HG02981 (cell line): ENCODE data around the gene SMG5.
"Not testable (repeated sequence)": the region's sequence is repeated elsewhere in the genome, so short reads cannot be mapped to it uniquely, and the experiment has no call there.

Source experiments
- ATAC-seq: cut with Tn5 transposase; IDR thresholded peaks from one replicate; pipeline ENCODE4 v1.9.1; 2021; ENCODE audit warnings: mild to moderate bottlenecking, moderate library complexity; ENCODE audit not compliant: unreplicated experiment

The SMG5 gene, protein sequence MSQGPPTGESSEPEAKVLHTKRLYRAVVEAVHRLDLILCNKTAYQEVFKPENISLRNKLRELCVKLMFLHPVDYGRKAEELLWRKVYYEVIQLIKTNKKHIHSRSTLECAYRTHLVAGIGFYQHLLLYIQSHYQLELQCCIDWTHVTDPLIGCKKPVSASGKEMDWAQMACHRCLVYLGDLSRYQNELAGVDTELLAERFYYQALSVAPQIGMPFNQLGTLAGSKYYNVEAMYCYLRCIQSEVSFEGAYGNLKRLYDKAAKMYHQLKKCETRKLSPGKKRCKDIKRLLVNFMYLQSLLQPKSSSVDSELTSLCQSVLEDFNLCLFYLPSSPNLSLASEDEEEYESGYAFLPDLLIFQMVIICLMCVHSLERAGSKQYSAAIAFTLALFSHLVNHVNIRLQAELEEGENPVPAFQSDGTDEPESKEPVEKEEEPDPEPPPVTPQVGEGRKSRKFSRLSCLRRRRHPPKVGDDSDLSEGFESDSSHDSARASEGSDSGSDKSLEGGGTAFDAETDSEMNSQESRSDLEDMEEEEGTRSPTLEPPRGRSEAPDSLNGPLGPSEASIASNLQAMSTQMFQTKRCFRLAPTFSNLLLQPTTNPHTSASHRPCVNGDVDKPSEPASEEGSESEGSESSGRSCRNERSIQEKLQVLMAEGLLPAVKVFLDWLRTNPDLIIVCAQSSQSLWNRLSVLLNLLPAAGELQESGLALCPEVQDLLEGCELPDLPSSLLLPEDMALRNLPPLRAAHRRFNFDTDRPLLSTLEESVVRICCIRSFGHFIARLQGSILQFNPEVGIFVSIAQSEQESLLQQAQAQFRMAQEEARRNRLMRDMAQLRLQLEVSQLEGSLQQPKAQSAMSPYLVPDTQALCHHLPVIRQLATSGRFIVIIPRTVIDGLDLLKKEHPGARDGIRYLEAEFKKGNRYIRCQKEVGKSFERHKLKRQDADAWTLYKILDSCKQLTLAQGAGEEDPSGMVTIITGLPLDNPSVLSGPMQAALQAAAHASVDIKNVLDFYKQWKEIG

DNA sequence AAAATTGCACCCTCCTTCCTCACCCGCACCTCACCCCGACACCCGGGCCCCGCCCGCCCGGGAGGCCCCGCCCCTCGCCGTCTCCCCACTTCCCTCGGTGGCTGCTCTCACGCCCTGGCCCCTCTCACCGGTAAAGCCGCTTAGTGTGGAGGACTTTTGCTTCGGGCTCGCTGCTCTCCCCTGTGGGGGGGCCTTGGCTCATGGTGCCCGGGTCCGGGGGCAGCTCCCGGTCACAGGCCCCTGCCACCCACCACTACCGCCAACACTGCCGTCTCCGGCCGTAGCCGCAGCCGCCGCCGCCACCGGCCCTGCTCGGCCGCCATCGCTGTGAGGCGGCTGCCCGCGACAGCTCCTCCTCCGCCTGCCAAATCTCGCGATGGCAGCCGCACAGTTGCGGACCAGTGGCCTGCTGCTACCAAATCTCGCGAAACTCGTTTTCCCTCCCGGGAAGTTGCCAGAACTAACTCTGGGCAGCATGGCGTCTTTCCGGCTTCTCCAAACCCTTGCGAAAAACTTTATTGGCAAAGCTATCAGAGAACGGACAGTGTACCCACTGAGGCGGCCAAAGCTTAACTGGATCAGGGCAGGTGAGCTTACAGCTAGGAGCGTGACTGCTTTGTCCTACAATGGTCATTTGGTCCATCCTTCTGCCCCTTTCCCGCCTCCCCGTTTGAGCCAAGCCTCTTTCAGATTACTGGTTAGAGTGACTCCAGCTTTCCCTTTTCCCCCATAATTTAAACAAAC lies at the start of gene SMG5:
Gene SMG5 (minus strand): TSS at position 347 of the 744 bp plus-strand sequence. CDS start 145 bp downstream, at position 202.
- peak; percentile 78 for ATAC-seq

DNA sequence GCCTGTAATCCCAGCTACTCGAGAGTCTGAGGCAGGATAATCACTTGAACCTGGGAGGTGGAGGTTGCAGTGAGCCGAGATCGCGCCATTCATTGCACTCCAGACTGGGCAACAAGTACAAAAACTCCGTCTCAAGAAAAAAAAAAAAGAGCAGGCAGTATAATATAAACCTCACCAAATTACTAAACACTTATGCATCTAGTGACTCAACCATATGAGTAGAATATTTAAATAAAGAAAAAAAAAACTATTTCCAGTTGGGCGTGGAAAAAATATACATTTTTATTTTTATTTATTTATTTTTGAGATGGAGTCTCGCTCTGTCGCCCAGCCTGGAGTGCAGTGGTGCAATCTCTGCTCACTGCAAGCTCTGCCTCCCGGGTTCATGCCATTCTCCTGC lies 40.6 kb upstream of the SMG5 start:
- ATAC-seq = not testable (repeated sequence)

DNA sequence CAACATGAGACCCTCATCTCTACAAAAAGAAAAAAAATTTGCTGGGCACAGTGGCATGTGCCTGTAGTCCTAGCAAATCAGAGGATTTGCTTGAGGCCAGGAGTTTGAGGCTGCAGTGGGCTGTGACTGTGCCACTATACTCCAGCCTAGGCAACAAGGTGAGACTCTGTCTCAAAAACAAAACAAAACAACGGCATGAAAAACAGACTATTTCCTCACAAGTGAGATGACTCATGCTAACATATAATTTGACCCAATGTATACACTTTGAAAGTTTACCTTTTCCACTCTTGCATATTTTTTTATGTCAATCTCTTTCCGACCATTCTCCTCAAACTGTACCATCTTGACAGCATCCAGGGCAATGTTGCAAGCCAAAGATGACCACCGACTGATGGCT lies 37.9 kb upstream of the SMG5 start:
- ATAC-seq = no peak

DNA sequence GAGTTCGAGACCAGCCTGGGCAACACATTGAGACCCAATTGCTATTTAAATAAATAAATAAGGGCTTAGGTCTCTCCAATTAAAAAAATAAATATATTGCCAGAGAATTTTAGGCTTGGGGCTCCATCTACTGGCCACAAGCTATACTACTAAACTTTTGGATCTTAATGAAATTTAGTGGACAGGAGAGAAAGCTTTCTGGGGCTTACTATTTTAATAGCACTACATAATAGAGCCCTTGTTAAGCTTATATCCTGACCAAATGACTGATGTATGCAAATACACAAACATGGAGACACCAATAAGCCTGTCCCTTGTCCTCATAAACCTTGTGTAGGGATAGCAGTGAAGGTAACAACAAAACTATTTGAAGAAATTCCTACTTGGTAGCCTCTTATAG lies 37.0 kb upstream of the SMG5 start:
- no peak for ATAC-seq

DNA sequence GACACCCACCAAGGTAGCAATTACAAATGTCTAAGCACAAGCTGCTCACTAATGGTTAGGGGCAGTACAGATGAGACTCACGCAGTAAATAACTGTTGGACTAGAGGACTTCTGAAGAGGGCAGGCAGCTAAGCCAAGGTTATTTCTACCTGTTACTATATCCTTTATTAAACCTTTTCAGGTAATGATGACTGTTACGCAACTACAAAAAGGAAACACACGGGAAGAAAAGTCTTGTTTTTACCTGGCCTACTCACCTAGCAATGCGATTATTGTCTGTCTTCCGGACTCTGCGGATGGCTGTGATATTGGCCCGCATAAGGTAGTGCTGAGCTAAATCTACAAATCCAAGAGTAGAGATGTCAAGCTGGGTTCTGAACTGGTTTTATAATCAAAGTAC lies 34.3 kb upstream of the SMG5 start:
- no peak for ATAC-seq

DNA sequence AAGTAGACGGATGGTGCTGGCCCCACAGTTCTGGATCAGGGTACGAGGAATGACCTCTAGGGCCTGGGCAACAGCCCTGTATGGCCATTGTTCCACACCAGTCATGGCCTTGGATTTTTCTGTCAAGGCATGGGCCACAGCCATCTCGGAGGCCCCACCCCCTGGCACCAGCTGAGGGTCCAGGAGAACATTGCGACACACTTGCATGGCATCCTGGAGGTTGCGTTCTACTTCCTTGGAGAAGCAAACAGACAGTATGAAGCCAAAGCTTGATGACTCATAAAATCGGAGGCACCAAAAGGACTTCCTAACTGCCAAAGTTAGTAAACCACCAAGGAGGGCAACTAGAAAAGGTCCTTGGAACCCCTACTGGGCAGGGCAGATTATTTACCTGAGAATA lies 28.3 kb upstream of the SMG5 start:
- no peak for ATAC-seq

DNA sequence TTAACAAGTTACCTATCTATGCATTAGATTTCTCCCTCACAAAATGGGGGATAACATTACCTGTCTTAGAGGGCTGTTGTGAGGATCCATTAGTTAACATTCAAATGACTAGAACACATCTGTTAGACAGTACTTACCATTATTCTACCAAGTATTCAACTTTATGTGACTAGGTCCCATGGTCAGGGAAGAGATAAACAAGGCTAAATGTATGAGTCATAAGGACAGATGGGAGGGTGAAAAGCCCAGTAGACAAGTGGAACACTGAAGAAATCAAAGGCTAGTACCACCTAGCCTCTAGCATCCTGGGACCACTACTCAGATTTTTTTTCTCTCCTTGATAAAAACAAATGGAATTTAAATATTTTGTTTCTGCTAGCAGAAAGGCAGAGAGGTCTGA lies 25.5 kb upstream of the SMG5 start:
- ATAC-seq = no peak

DNA sequence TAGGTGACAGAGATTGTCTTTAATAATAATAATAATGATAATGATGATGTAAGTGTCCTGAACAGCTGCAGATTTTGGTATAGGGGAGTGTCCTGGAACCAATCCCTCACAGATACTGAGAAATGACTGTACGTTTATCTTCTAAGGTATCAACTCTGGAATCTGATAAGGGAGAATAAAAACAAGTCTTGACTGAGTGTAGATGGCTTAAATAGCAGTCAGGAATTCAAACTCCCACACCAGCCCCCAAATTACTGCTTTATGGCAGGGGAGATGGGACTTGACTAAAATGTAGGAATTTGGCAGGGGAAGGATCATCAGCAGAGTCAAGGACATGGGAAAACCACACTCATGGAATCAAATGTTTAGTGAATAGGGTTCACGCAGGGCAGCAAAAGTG lies 22.6 kb upstream of the SMG5 start:
- no peak for ATAC-seq

DNA sequence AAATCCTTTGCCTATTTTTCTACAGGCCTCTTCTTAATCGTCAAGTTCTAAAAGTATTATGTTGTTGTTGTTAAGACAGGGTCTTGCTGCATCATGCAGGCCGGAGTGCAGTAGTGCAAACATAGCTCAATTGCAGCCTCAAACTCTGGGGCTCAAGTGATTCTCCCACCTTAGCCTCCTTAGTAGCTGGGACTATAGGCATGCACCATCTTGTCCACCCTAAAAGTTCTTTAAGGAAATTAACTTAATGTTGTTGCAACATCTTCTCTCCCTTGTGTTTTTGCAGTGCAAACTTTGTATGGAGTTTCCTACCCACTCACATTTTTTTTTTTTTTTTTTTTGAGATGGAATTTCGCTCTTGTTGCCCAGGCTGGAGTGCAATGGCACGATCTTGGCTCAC lies 20.6 kb upstream of the SMG5 start:
- no peak for ATAC-seq

DNA sequence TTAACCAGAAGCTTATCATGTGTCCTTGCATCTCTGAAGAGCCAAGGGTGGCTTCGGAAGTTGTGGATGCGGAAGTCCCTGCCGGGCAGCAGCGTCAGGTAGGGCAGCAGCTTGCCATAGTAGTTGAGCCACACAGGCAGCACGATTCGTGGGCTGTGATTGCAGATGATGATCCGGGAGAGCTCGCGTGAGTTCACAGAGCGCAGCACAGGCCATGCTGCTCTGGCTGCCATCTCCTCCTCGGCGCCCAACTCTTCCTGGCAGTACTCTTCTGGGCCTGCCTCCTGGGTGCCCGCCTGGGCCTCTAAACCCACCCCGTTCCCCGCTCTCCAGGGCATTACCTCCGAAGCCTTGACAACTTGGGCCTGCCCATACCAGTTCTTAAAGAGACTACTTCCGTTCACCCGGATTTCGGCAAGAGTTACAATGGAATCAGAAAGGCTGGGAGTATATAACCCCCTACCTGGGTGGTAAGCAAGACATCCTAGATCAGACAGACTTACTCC lies 16.3 kb upstream of the SMG5 start, which contains the start of gene VHLL:
Gene VHLL (minus strand): TSS at position 456 of the 506 bp plus-strand sequence. CDS start 118 bp downstream, at position 338.
- no peak for ATAC-seq

DNA sequence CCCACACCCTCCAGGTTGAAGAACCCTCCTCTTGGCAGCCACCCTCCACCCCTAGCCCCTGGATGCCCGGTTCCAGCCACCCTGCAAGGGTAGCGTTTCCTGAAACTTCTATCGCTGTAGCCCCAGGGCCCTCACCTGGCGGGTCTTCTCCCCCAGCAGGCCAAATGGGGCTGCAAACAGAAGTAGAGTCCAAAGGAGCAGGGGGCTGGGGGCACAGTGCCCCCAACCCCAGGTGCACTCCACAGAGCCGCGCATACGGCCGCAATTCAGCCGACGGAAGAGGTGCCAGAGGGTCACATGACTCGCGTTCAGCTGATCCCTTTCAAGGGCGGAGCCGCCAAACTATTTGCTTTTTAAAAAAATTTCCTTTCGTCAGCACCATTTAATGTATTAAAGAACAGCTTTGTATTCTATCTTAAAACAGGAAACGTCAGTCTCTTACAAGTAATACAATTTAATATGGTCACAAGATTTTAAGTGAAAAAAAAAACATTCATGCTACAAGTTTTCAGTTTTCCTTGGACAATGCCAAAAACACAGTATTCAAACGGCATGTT lies 12.8 kb upstream of the SMG5 start, which contains the start of gene GLMP:
Gene GLMP (minus strand): TSS at position 289 of the 557 bp plus-strand sequence. CDS start 34 bp downstream, at position 255.
- no peak for ATAC-seq

DNA sequence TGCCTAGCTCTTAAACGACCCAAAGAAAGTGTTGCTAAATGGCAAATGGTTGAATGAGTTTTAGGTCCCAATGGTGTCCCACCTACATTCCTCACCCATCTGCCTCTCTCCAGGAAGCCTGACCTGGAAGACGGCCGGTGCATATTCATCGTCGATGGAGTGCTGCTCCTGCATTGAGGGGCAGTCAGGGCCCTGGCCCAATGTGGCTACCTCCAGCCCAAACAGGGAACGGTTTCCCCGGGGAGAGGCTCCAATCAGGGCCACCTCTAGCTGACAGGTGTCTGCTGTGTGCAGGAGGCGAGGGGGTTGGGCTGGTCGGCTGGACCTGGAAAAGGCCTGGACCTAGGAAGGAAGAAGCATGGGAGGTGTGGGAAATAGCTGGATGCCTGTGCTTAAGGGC lies 11.3 kb upstream of the SMG5 start:
- ATAC-seq = no peak

DNA sequence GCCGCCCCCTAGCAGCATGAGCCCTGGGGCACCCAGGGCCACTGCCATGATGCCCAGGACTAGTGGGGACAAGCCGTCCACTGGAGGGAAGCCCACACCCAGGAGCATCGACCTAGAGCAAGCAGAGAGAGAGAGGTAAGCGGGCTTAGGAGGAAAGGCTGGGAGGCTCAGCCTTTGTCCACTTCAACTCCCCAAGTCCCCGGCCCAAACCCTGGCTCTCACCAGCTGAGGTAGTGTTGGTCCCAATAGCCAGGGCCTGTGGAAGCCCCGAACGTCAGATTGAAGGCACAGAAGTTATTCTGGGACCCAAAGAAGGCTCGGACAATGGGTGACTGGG lies 10.4 kb upstream of the SMG5 start:
- no peak for ATAC-seq

DNA sequence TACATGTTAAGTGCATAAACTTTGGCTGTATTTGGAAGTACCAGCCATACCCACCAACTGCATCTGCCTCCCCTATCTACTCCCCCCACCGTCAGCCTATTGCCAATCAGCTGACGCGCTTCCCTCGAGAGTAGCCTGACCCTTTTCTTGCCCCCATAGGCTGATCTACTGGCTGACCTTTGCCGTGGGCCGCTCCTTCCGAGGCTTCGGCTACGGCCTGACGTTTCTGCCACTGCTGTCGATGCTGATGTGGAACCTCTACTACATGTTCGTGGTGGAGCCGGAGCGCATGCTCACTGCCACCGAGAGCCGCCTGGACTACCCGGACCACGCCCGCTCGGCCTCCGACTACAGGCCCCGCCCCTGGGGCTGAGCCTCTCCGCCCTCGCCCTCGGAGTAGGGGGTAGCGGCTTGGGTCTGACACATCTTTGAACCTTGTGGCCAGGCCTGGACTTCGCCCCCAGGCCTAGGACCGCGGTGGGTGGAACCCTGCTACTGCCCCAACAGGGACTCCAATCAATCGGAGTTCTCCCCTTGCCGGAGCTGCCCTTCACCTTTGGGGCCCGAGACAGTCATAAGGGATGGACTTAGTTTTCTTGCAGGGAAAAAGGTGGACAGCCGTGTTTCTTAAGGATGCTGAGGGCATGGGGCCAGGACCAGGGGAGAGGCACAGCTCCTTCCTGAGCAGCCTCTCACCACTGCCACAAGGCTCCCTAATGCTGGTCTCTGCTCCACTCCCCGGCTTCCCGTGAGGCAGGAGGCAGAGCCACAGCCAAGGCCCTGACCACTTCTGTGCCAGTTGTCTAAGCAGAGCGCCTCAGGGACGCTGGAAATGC lies 8.8 kb upstream of the SMG5 start:
- ATAC-seq = no peak

DNA sequence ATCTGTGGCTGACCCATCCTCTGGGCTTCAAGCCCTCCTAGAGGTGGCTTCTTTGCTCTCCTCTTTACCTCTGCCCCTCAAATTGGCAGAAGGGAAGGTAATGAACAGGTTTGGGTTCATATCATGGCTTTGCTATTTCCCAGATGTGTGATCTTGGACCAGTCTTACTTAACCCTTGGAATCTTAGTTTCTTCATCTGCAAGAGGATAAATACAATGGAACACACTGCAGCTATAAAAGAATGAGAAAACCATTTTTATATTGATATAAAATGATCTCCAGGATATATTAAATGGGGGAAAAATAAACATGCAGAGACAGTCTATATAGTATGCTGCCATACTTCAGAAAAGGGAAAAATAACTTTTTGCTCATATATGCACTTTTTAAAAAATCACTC lies 7.2 kb upstream of the SMG5 start:
- no peak for ATAC-seq

DNA sequence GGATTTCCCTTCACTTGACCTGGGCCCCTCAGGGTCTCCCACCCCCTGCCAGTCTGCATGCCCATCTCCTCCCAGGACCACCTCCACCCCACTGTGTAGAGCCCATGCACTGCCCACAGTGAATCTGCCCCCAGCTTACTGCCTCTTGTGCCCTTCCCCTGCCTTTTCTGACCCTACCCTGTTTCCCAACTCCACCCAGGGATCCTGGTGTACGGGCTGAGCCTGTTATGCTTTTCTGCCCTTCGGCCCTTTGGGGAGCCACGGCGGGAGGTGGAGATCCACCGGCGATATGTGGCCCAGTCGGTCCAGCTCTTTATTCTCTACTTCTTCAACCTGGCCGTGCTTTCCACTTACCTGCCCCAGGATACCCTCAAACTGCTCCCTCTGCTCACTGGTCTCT lies 3.4 kb upstream of the SMG5 start:
- no peak for ATAC-seq

DNA sequence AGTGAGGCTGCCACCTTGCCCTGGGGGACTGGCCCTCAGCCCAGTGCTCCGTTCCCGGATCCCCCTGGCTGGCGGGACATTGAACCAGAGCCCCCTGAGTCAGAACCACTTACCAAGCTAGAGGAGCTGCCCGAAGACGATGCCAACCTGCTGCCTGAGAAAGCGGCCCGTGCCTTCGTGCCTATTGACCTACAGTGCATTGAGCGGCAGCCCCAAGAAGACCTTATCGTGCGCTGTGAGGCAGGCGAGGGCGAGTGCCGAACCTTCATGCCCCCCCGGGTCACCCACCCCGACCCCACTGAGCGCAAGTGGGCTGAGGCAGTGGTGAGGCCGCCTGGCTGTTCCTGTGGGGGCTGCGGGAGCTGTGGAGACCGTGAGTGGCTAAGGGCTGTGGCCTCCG lies 2.8 kb upstream of the SMG5 start:
- ATAC-seq = no peak

DNA sequence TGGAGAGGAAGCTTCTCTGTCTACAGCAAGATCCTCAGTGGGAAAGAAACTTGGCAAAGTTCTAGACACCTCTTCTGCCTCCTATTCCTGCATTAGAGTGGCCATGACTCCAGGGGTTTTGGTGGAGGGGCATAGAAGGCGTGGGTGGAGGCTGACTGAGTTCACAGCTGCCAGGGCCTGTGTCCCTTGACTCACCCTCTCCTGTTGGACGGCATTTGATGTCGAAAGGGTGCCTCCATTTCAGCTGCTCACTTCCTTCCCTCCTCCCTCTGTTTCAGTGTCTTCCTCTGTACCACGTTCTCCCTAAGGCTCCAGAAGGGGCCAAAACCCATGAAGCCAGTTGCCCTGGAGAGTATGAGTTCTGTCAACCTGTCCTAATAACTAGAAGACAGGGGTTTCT lies 2.1 kb upstream of the SMG5 start:
- no peak for ATAC-seq

DNA sequence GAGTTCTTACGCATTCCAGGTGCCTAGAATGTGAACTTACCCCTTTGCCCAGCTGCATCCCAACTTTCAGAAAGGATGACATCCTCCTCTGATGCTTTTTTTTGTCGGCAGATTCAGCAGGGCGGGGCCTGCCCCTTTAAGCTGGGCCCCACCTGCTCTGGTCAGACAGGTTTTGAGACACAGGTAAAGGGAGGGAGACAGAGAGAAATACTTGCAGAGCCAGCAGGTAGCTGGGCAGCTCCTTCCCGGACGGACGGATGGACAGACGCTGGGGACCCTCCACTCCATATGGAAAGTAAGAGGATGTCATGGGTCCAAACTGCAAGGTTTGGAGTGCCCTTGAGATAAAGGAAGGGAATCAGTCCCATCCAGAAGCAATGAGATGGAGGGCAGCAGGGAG lies 1.5 kb upstream of the SMG5 start, which contains the start of gene TMEM79:
Gene TMEM79 (plus strand): TSS at position 214 of the 400 bp plus-strand sequence. CDS start 902 bp downstream, outside the sequence.
- ATAC-seq = no peak
